Measurements from ENCODE around the gene ZDHHC11. TPM values are rescaled to one million over a fixed set of nuclear protein-coding genes. Genes with fewer than 3 reads are reported as not detected.

The ZDHHC11 gene
- total RNA-seq, 1 donor from 2014 or later = 47.6 TPM

- Mint-ChIP-seq H3K27me3 (no peaks in the 10 kb centered on the region), H3K9me3 (ENCODE audit: low read depth) (no peaks in the 10 kb centered on the region), H3K4me3 (ENCODE audit: low read depth) (no peak overlapping the region), H3K27ac (peak overlapping the region; percentile 62), H3K36me3 (ENCODE audit: insufficient read depth) (no peaks in the 10 kb centered on the region), H3K4me1 (ENCODE audit: low read depth) (peaks cover 14% of the 10 kb centered on the region)
- TF ChIP-seq CTCF (IDR thresholded peaks at IDR 0.05; ENCODE audit: unreplicated experiment) = no peak
- no peak for DNase-seq (ENCODE audit: low spot score, unreplicated experiment)
Observed at GRCh38 chr5:860506-861150, 9.8 kb upstream of the ZDHHC11 start.

GRCh38 chr5:859798-860296 is 9.1 kb upstream of the ZDHHC11 start:
- no peak for TF ChIP-seq CTCF (IDR thresholded peaks at IDR 0.05; ENCODE audit: unreplicated experiment)
- peak overlapping the region; percentile 38 for H3K27ac Mint-ChIP-seq
- H3K4me3 Mint-ChIP-seq (ENCODE audit: low read depth) = no peak overlapping the region
- no peaks in the 10 kb centered on the region for H3K9me3 Mint-ChIP-seq (ENCODE audit: low read depth)
- peaks cover 14% of the 10 kb centered on the region for H3K4me1 Mint-ChIP-seq (ENCODE audit: low read depth)
- DNase-seq (ENCODE audit: low spot score, unreplicated experiment) = no peak
- H3K36me3 Mint-ChIP-seq (ENCODE audit: insufficient read depth) = no peaks in the 10 kb centered on the region
- H3K27me3 Mint-ChIP-seq = no peaks in the 10 kb centered on the region

GRCh38 chr5:859391-859790 is 8.6 kb upstream of the ZDHHC11 start:
- no peaks in the 10 kb centered on the region for H3K36me3 Mint-ChIP-seq (ENCODE audit: insufficient read depth)
- no peak for TF ChIP-seq CTCF (IDR thresholded peaks at IDR 0.05; ENCODE audit: unreplicated experiment)
- no peaks in the 10 kb centered on the region for H3K9me3 Mint-ChIP-seq (ENCODE audit: low read depth)
- H3K4me1 Mint-ChIP-seq (ENCODE audit: low read depth) = peaks cover 14% of the 10 kb centered on the region
- H3K4me3 Mint-ChIP-seq (ENCODE audit: low read depth) = no peak overlapping the region
- no peaks in the 10 kb centered on the region for H3K27me3 Mint-ChIP-seq
- DNase-seq (ENCODE audit: low spot score, unreplicated experiment) = no peak
- no peak overlapping the region for H3K27ac Mint-ChIP-seq

GRCh38 chr5:858726-859125 is 7.9 kb upstream of the ZDHHC11 start:
- no peak overlapping the region for H3K4me3 Mint-ChIP-seq (ENCODE audit: low read depth)
- no peaks in the 10 kb centered on the region for H3K36me3 Mint-ChIP-seq (ENCODE audit: insufficient read depth)
- H3K27ac Mint-ChIP-seq = peak overlapping the region; percentile 65
- no peak for TF ChIP-seq CTCF (IDR thresholded peaks at IDR 0.05; ENCODE audit: unreplicated experiment)
- DNase-seq (ENCODE audit: low spot score, unreplicated experiment) = no peak
- H3K4me1 Mint-ChIP-seq (ENCODE audit: low read depth) = peaks cover 14% of the 10 kb centered on the region
- H3K9me3 Mint-ChIP-seq (ENCODE audit: low read depth) = no peaks in the 10 kb centered on the region
- no peaks in the 10 kb centered on the region for H3K27me3 Mint-ChIP-seq

GRCh38 chr5:856531-857425 is 6.0 kb upstream of the ZDHHC11 start:
- H3K4me3 Mint-ChIP-seq (ENCODE audit: low read depth) = no peak overlapping the region
- peaks cover 14% of the 10 kb centered on the region for H3K4me1 Mint-ChIP-seq (ENCODE audit: low read depth)

More at GRCh38 chr5:856531-857425, 6.0 kb upstream of the ZDHHC11 start:
- Mint-ChIP-seq H3K36me3 (ENCODE audit: insufficient read depth) (no peaks in the 10 kb centered on the region), H3K27me3 (peaks cover 6% of the 10 kb centered on the region), H3K9me3 (ENCODE audit: low read depth) (no peaks in the 10 kb centered on the region), H3K27ac (no peak overlapping the region)
- TF ChIP-seq CTCF (IDR thresholded peaks at IDR 0.05; ENCODE audit: unreplicated experiment) = no peak
- no peak for DNase-seq (ENCODE audit: low spot score, unreplicated experiment)
